ENCODE measurements around the gene IL20RA.

The IL20RA gene

DNA sequence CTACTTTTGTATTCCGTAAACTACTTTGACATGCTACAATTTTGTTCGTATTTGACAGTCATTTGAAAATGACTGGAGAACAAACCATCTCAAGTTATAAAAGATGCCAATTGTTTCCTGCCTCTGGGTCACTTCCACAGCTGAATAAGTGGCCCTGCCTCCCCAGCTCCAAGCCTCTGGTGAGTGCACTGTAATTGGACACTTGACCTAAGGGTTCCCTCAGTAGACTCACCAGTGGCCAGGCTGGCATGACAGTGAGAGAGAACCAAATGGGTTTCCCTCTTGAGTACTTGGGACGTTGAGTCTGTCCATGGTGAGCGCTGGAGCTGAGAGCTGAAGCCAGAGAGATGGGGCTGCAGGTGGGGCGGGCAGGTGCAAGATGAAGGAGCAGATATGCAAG is 65.6 kb downstream of the IL20RA start:
- TF ChIP-seq RAD21 (IDR thresholded peaks at IDR 0.05; ENCODE audit: low read depth) (no peak), EGR1 (IDR thresholded peaks at IDR 0.05) (no peak), TCF12 (IDR thresholded peaks at IDR 0.05; ENCODE audit: low read depth) (no peak), YY1 (IDR thresholded peaks at IDR 0.05; ENCODE audit: low read depth) (no peak)

GRCh38 chr6:136977075-136977474 is 67.7 kb downstream of the IL20RA start:
- TF ChIP-seq TEAD4 (IDR thresholded peaks at IDR 0.05): no peak
- no peak for TF ChIP-seq CEBPB (IDR thresholded peaks at IDR 0.05)
- TF ChIP-seq TCF12 (IDR thresholded peaks at IDR 0.05; ENCODE audit: low read depth): no peak
- TF ChIP-seq CREB1 (IDR thresholded peaks at IDR 0.05; ENCODE audit: low read depth): no peak

DNA sequence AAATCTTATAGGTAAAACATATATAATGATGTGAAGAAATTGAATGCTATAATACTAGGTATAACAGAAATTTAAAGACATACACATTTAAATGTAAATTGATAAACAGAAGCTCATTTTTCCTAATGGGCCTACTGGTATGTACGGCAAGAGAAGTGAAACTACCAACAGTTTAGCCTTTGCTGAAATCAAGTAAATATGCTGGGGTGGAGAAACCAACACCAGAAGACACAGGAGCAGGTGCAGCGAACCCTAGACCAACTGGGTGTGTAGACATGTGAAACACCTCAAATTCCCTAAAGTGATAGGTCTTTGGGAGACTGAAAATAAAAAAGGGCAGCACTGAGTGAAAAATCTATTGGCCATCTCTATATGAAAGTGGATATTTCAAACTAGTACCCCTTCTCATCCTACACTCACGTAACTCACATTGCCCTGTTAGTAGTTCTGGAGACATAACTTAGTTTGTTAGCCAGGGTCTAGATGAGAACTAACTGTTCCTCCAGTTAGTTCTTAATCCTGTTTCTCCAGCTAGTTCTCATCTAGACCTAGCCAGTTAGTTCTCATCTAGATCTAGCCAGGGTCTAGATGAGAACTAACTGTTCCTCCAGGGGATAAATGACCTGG is 69.6 kb downstream of the IL20RA start:
- TF ChIP-seq USF1 (IDR thresholded peaks at IDR 0.05): no peak
- TF ChIP-seq NFIC (IDR thresholded peaks at IDR 0.05): no peak
- no peak for TF ChIP-seq RAD21 (IDR thresholded peaks at IDR 0.05; ENCODE audit: low read depth)
- no peak for TF ChIP-seq ZBTB7A (IDR thresholded peaks at IDR 0.05; ENCODE audit: low read depth)
- no peak for TF ChIP-seq MAX (IDR thresholded peaks at IDR 0.05)
- TF ChIP-seq EP300 (IDR thresholded peaks at IDR 0.05; ENCODE audit: borderline replicate concordance): no peak
- TF ChIP-seq TCF12 (IDR thresholded peaks at IDR 0.05; ENCODE audit: low read depth): no peak

GRCh38 chr6:136971609-136972008 is 73.2 kb downstream of the IL20RA start:
- TF ChIP-seq CEBPB (IDR thresholded peaks at IDR 0.05) (no peak), TAF1 (IDR thresholded peaks at IDR 0.05; ENCODE audit: low read depth) (no peak)

GRCh38 chr6:136969930-136970329 is 74.8 kb downstream of the IL20RA start:
- no peak for TF ChIP-seq ZBTB7A (IDR thresholded peaks at IDR 0.05; ENCODE audit: low read depth)
- no peak for TF ChIP-seq TCF12 (IDR thresholded peaks at IDR 0.05; ENCODE audit: low read depth)
- no peak for TF ChIP-seq TAF1 (IDR thresholded peaks at IDR 0.05; ENCODE audit: low read depth)
- no peak for TF ChIP-seq TEAD4 (IDR thresholded peaks at IDR 0.05)
- no peak for TF ChIP-seq USF1 (IDR thresholded peaks at IDR 0.05)
- TF ChIP-seq EP300 (IDR thresholded peaks at IDR 0.05; ENCODE audit: borderline replicate concordance): no peak
- no peak for TF ChIP-seq CREB1 (IDR thresholded peaks at IDR 0.05; ENCODE audit: low read depth)
- no peak for TF ChIP-seq MAX (IDR thresholded peaks at IDR 0.05)
- no peak for TF ChIP-seq REST (IDR thresholded peaks at IDR 0.05; ENCODE audit: low read depth)
- no peak for TF ChIP-seq CEBPB (IDR thresholded peaks at IDR 0.05)
- no peak for TF ChIP-seq FOXM1 (IDR thresholded peaks at IDR 0.05; ENCODE audit: borderline replicate concordance, low read depth)
- TF ChIP-seq YY1 (IDR thresholded peaks at IDR 0.05; ENCODE audit: low read depth): no peak
- TF ChIP-seq EGR1 (IDR thresholded peaks at IDR 0.05): no peak
- no peak for TF ChIP-seq RAD21 (IDR thresholded peaks at IDR 0.05; ENCODE audit: low read depth)
- TF ChIP-seq NFIC (IDR thresholded peaks at IDR 0.05): no peak

GRCh38 chr6:136969433-136969832 is 75.3 kb downstream of the IL20RA start:
- TF ChIP-seq CREB1 (IDR thresholded peaks at IDR 0.05; ENCODE audit: low read depth) (no peak), EGR1 (IDR thresholded peaks at IDR 0.05) (no peak), NFIC (IDR thresholded peaks at IDR 0.05) (no peak), MAX (IDR thresholded peaks at IDR 0.05) (no peak)

DNA sequence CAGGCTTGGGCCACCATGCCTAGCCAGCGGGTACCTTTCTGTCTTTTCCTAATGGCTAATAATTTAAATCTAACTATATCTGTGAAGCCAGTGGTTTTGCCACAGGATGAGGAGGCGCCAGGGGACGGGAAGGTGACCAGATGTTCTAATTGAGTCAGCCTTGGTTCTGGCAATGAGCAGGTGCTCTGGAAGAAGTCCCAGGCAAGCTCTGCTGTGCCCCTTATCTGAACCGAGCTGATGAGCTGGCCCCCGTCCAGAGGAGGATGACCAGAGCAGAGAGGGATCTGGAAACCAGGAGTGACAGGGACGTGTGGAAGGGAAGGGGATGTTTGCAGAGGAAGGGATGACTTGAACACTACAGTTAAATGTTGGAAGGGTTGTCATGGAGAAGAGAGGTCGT is 75.9 kb downstream of the IL20RA start:
- TF ChIP-seq TEAD4 (IDR thresholded peaks at IDR 0.05) (no peak), MAX (IDR thresholded peaks at IDR 0.05) (no peak), EP300 (IDR thresholded peaks at IDR 0.05; ENCODE audit: borderline replicate concordance) (no peak), RAD21 (IDR thresholded peaks at IDR 0.05; ENCODE audit: low read depth) (no peak), FOXM1 (IDR thresholded peaks at IDR 0.05; ENCODE audit: borderline replicate concordance, low read depth) (no peak), ZBTB7A (IDR thresholded peaks at IDR 0.05; ENCODE audit: low read depth) (no peak), CEBPB (IDR thresholded peaks at IDR 0.05) (no peak), USF1 (IDR thresholded peaks at IDR 0.05) (no peak), NFIC (IDR thresholded peaks at IDR 0.05) (no peak), YY1 (IDR thresholded peaks at IDR 0.05; ENCODE audit: low read depth) (no peak), TAF1 (IDR thresholded peaks at IDR 0.05; ENCODE audit: low read depth) (no peak), CREB1 (IDR thresholded peaks at IDR 0.05; ENCODE audit: low read depth) (no peak), TCF12 (IDR thresholded peaks at IDR 0.05; ENCODE audit: low read depth) (no peak), REST (IDR thresholded peaks at IDR 0.05; ENCODE audit: low read depth) (no peak), EGR1 (IDR thresholded peaks at IDR 0.05) (no peak)

Data from Ishikawa (cell line).